Right lobe of liver (tissue), 4 donors: ENCODE results near the gene CYP4F22.

Experiments used
- POLR2A ChIP-seq: fragments of 450-650 bp; IDR thresholded peaks from one replicate; pipeline ENCODE4 v1.6.1; 2017; ENCODE audit warnings: antibody characterized with exemption, mild to moderate bottlenecking
- TF ChIP-seq, protein P1 (sequence below), 4 donors: fragments of 200-600 bp in 3 of 4; fragments of 450-650 bp in 1 of 4; IDR thresholded peaks; one replicate each; pipeline versions ENCODE4 v1.5.1 to v1.8.0; 2016 to 2022; ENCODE audit warnings: antibody characterized with exemption in 4 of 4, mild to moderate bottlenecking in 2 of 4
- donor health status: DM: no; HTN: no; CAD: no.
- donor health status: DM: no; HTN: no; CAD: no.
- donor health status: DM: no; HTN: yes; CAD: no.

DNA sequence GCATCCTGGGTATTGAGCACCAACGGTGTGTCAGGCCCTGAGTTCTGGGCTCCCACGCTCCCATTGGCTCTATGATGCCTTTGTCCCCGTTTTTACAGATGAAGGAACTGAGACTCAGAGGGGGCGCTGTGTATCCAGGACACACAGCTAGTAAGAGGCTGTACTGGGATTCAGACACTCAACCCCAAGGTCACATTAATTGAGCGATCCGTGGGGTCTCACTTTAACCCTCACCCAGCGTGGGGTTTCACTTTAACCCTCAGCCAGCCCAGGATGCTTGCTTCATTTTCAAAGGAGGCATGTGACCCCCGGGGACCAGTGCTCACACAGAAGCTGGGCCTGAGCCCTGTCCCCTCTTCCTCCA is 42.6 kb downstream of the CYP4F22 start:
- TF ChIP-seq, protein P1, sequence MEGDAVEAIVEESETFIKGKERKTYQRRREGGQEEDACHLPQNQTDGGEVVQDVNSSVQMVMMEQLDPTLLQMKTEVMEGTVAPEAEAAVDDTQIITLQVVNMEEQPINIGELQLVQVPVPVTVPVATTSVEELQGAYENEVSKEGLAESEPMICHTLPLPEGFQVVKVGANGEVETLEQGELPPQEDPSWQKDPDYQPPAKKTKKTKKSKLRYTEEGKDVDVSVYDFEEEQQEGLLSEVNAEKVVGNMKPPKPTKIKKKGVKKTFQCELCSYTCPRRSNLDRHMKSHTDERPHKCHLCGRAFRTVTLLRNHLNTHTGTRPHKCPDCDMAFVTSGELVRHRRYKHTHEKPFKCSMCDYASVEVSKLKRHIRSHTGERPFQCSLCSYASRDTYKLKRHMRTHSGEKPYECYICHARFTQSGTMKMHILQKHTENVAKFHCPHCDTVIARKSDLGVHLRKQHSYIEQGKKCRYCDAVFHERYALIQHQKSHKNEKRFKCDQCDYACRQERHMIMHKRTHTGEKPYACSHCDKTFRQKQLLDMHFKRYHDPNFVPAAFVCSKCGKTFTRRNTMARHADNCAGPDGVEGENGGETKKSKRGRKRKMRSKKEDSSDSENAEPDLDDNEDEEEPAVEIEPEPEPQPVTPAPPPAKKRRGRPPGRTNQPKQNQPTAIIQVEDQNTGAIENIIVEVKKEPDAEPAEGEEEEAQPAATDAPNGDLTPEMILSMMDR (IDR thresholded peaks at IDR 0.05) = no peak
- TF ChIP-seq POLR2A = no peak
